Activated CD8-positive, alpha-beta T cell treated with anti-CD3 and anti-CD28 coated beads for 36 hours (primary cell): Measurements from ENCODE around the gene HID1. TPM values are rescaled to one million over a fixed set of nuclear protein-coding genes. Genes with fewer than 3 reads are reported as not detected.

ENCODE experiments used
- ATAC-seq: fragments of 200-7000 bp; cut with Tn5 transposase; one replicate; pipeline ENCODE4 v1.10.0; 2021; ENCODE audit warnings: mild to moderate bottlenecking, moderate library complexity
- CTCF ChIA-PET: fragments of 350-600 bp; sonication (Branson Sonifier 250); formaldehyde crosslinking; loops from one replicate; lab custom pipeline; 2021; ENCODE audit warnings: antibody characterized with exemption; lab: Charles Lee
- POLR2A ChIA-PET: fragments of 350-600 bp; sonication (Branson Sonifier 250); formaldehyde crosslinking; loops from one replicate; lab custom pipeline; 2021; ENCODE audit warnings: antibody characterized with exemption; lab: Charles Lee
- DNase-seq: peaks from one replicate; pipeline ENCODE4 v3.0.0-alpha.2; 2020
- H3K27ac Mint-ChIP-seq: one replicate; pipeline ENCODE4 v1.8.0; 2021; ENCODE audit warnings: mild to moderate bottlenecking, mixed read lengths
- H3K27me3 Mint-ChIP-seq: one replicate; pipeline ENCODE4 v1.8.0; 2021; ENCODE audit warnings: mixed read lengths
- H3K36me3 Mint-ChIP-seq: one replicate; pipeline ENCODE4 v1.8.0; 2021; ENCODE audit warnings: low read depth, mixed read lengths
- H3K4me1 Mint-ChIP-seq: one replicate; pipeline ENCODE4 v1.8.0; 2021; ENCODE audit warnings: low read depth, mixed read lengths
- H3K4me3 Mint-ChIP-seq: one replicate; pipeline ENCODE4 v1.8.0; 2021; ENCODE audit warnings: mild to moderate bottlenecking, moderate library complexity, mixed read lengths
- H3K9me3 Mint-ChIP-seq: one replicate; pipeline ENCODE4 v1.8.0; 2021; ENCODE audit warnings: mixed read lengths
- intact Hi-C: fragments of 100-400 bp; cut with micrococcal nuclease; formaldehyde crosslinking; loops from one replicate; pipeline ENCODE4 v1.10.0; 2022
- total RNA-seq, 2 experiments: library from RNA; stranded (reverse); gene quantifications; one replicate each; pipeline ENCODE4 v1.2.3, GENCODE V29; 2021
- TF ChIP-seq, protein P1 (sequence below): fragments of 200-600 bp; IDR thresholded peaks from one replicate; pipeline ENCODE4 v1.8.0; 2022; ENCODE audit warnings: antibody characterized with exemption, mild to moderate bottlenecking

Gene HID1
- total RNA-seq, 2 experiments from 2014 or later: 1.4 to 1.7 TPM

DNA sequence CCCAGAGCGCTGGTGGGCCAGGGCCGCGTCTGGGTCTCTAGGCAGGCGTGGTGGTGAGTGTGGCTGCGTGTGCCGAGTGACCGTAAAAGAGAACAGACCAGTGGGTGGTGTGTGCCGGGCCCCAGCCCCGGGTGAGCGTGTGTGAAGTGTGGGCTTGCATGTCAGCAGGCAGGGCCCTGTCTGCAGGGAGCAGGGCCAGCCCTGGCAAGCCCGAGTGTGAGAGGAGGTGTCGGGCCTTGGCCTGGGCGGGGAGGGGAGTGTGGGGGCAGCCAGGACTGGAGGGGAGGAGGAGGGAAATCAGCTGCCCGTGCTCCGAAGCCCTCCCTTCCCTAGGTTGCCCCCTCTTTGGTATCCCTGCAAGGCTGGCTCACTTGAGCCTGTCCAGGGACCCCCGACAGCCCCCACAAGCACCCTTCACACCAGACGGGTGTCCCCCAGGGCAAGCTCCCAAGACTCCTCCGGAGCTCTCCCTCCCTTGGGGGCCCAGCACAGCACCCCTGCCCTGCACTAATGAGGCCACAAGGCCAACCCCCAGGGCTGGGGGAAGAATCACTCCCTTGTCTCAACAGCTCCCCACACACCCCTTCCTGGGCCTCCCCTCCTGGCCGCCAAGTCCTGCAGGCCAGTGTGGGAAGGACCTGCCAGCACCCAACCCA, 51.4 kb downstream of the HID1 start:
- ChIA-PET CTCF (interaction anchor here (6.7 to 9.3 kb wide), 2 partner anchors 37 to 40 kb away, joined by 50 to 73 read pairs; no protein-coding TSS in a partner anchor), POLR2A (no interaction called here)
- H3K4me1 Mint-ChIP-seq: peaks cover 10% of the 10 kb centered on the region
- no peak for DNase-seq
- no peak overlapping the region for H3K4me3 Mint-ChIP-seq
- TF ChIP-seq, protein P1, sequence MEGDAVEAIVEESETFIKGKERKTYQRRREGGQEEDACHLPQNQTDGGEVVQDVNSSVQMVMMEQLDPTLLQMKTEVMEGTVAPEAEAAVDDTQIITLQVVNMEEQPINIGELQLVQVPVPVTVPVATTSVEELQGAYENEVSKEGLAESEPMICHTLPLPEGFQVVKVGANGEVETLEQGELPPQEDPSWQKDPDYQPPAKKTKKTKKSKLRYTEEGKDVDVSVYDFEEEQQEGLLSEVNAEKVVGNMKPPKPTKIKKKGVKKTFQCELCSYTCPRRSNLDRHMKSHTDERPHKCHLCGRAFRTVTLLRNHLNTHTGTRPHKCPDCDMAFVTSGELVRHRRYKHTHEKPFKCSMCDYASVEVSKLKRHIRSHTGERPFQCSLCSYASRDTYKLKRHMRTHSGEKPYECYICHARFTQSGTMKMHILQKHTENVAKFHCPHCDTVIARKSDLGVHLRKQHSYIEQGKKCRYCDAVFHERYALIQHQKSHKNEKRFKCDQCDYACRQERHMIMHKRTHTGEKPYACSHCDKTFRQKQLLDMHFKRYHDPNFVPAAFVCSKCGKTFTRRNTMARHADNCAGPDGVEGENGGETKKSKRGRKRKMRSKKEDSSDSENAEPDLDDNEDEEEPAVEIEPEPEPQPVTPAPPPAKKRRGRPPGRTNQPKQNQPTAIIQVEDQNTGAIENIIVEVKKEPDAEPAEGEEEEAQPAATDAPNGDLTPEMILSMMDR: no peak
- H3K27me3 Mint-ChIP-seq: peaks cover 41% of the 10 kb centered on the region
- ATAC-seq: no peak
- no peaks in the 10 kb centered on the region for H3K9me3 Mint-ChIP-seq
- no peak overlapping the region for H3K27ac Mint-ChIP-seq
- no peaks in the 10 kb centered on the region for H3K36me3 Mint-ChIP-seq
- intact Hi-C loops: loop anchor here (5.0 kb wide), 1 partner anchor 36 kb away; no protein-coding TSS in a partner anchor

DNA sequence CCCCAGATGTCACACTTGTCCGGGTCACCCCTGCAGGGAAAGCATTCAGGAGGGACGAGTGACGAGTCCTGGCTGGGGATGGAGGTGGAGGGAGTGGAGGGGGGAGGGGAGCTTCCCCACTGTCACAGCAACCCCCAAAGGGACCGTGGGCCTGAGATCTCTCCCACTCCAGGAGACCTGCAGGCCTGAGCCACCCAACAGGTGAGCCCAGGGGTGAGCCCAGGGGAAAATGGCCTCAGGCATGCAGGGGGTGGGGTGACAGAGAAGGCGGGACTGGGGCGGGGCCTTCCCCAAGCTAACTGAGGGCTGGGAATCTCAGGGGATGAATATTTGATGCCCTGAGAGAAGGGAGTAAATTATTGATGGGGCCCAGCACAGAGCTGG, 51.9 kb downstream of the HID1 start:
- TF ChIP-seq, protein P1: no peak
- ATAC-seq (no peak), DNase-seq (no peak)
- no peak overlapping the region for H3K27ac Mint-ChIP-seq
- ChIA-PET POLR2A (no interaction called here), CTCF (interaction anchor here (2.7 to 9.3 kb wide), 3 partner anchors 37 to 41 kb away, joined by 13 to 73 read pairs (median 50); no protein-coding TSS in a partner anchor)
- H3K4me1 Mint-ChIP-seq: peaks cover 10% of the 10 kb centered on the region
- peaks cover 37% of the 10 kb centered on the region for H3K27me3 Mint-ChIP-seq
- no peaks in the 10 kb centered on the region for H3K36me3 Mint-ChIP-seq
- no peak overlapping the region for H3K4me3 Mint-ChIP-seq
- intact Hi-C loops: loop anchor here (5.0 kb wide), 1 partner anchor 37 kb away; no protein-coding TSS in a partner anchor
- no peaks in the 10 kb centered on the region for H3K9me3 Mint-ChIP-seq

DNA sequence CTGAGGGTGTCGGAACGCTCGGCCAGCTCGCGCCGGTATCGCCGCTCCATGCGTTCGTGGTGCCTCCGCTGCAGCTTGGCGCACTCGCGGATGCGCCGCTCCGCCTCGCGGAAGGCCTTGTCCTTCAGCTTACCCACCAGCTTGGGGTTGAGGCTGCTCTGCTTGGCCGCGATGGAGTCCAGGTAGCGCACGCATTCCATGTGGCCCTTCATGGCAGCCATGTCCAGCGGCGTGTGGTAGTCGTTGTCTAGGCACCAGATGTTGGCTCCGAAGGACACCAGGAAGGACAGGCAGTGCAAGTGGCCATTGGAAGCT, 52.3 kb downstream of the HID1 start:
- ATAC-seq: no peak
- Mint-ChIP-seq H3K4me1 (peaks cover 10% of the 10 kb centered on the region), H3K27ac (no peak overlapping the region), H3K4me3 (no peak overlapping the region), H3K9me3 (no peaks in the 10 kb centered on the region), H3K27me3 (peaks cover 34% of the 10 kb centered on the region), H3K36me3 (no peaks in the 10 kb centered on the region)
- ChIA-PET CTCF (interaction anchor here (2.7 to 9.3 kb wide), 2 partner anchors 38 to 41 kb away, joined by 13 to 73 read pairs; no protein-coding TSS in a partner anchor), POLR2A (no interaction called here)
- no peak for DNase-seq
- TF ChIP-seq, protein P1: no peak
- intact Hi-C loops: loop anchor here (5.0 kb wide), 1 partner anchor 37 kb away; no protein-coding TSS in a partner anchor

DNA sequence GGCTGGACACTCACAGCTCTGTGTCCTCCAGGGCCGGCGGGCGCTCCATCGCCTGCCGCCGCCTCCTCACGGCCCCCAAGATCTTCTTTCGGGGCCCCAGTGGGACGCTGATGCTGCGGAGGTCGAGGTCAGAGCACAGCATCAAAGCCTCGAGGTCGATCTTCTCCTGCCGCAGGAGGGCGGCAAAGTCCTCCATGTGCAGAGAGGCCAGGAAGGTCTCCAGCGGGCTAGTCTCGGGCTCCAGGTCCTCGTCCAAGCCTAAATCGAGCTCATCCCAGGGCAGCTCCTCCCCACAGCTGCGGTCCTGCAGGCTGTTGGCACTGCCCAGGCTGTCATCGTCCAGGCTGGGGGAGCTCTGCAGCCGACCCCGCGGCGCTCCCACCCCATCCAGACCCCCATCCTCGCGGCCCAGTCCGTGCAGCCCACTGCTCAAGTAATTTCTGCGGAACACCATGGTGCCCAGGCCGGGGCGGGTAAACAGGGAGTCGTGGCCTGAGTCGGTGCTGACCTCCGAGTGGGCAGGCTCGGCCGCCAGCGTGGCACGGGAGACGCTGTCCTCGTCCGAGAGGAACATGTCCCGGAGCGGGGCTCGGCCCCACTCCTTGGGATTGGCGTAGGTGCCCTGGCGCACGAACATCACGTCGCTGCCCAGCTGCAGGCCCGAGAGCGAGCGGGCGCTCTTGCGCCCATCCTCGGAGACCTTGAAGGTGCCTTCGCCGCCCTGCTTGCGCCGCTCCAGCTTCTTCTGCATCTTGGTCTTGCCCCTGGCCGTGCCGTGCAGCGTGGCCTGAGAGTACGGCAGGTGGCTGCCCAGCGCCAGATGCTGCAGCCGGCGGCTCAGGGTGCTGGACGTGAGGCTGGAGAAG, 52.9 kb downstream of the HID1 start:
- Mint-ChIP-seq H3K4me3 (no peak overlapping the region), H3K9me3 (no peaks in the 10 kb centered on the region), H3K27ac (no peak overlapping the region), H3K27me3 (peaks cover 28% of the 10 kb centered on the region), H3K4me1 (peaks cover 9% of the 10 kb centered on the region), H3K36me3 (no peaks in the 10 kb centered on the region)
- intact Hi-C loops: loop anchor here (5.0 kb wide), 1 partner anchor 38 kb away; no protein-coding TSS in a partner anchor
- TF ChIP-seq, protein P1: no peak
- ATAC-seq (no peak), DNase-seq (peak; percentile 32)
- ChIA-PET POLR2A (no interaction called here), CTCF (interaction anchor here (0.6 to 9.3 kb wide), 6 partner anchors 38 to 327 kb away, joined by 3 to 73 read pairs (median 4); no protein-coding TSS in a partner anchor)
